Measurements from ENCODE around the gene IQCH.

DNA sequence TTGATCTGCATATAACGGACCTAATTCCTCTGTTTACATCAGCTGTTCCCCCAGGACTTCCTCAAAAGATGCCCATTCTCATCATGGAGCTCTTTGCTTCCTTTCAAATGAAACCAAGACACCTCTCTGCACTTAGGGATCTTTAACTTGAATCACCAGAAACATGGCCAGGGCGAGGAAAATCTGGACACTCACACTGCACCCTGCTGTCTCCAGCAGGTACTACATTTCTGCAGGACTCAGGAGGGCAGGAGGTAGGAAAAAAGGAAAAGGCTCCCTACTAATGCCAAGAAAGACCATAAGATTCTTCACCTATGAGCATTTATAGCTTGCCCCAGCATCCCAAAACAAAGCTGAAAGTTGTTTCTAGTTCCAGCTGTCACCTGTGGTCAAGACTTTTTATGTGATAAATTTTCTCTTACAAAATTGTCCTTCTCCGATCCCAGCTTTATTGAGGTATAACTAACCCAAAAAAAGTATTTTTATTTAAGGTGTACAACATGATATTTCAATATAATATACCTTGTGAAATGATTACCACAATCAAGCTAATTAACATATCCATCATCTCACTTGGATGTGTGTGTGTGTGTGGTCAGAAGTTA, 179.0 kb downstream of the IQCH start:
- TF ChIP-seq POLR2AphosphoS5 (IDR thresholded peaks at IDR 0.05; ENCODE audit: low read depth, low read length): no peak
- no peak for TF ChIP-seq TAF1 (IDR thresholded peaks at IDR 0.05; ENCODE audit: borderline replicate concordance, low read depth, low read length)
- no peak for TF ChIP-seq POLR2A (IDR thresholded peaks at IDR 0.05; ENCODE audit: low read depth, low read length)
